Measurements from ENCODE around the gene TMEM101.

- TF ChIP-seq EZH2 (IDR thresholded peaks at IDR 0.05; ENCODE audit: insufficient read depth, poor library complexity, severe bottlenecking) (no peak), EZH2phosphoT487 (IDR thresholded peaks at IDR 0.05; ENCODE audit: insufficient read depth, low read depth) (no peak)
These were observed 38.9 kb downstream of the TMEM101 start for GRCh38 chr17:43975898-43976297.
